ENCODE results near the gene NOXA1.
"Not testable (repeated sequence)": the region's sequence is repeated elsewhere in the genome, so short reads cannot be mapped to it uniquely, and the experiment has no call there.

The NOXA1 gene

GRCh38 chr9:137449081-137449844, 26.1 kb downstream of the NOXA1 start:
- intact Hi-C loops (cut with DNase I), result no loop called here
- peak in 5 of 10 donors; percentile 6 to 77 (median 71) for DNase-seq

GRCh38 chr9:137449931-137450538, 26.8 kb downstream of the NOXA1 start:
- peak in 5 of 10 donors; percentile 6 to 67 (median 46) for DNase-seq
- intact Hi-C loops (cut with DNase I), result no loop called here

GRCh38 chr9:137450539-137451222, 27.5 kb downstream of the NOXA1 start:
- intact Hi-C loops (cut with DNase I), result not testable (repeated sequence)
- peak in 5 of 10 donors; percentile 1 to 15 (median 7) for DNase-seq

- intact Hi-C loops (cut with DNase I), result not testable (repeated sequence)
- DNase-seq, result peak in 4 of 10 donors; percentile 0 to 29 (median 5)
Measured at GRCh38 chr9:137451264-137452005, 28.2 kb downstream of the NOXA1 start.

GRCh38 chr9:137452006-137452760, 29.0 kb downstream of the NOXA1 start:
- DNase-seq, result peak in 4 of 10 donors; percentile 6 to 73 (median 49)
- intact Hi-C loops (cut with DNase I), result no loop called here

GRCh38 chr9:137452761-137453642, 29.8 kb downstream of the NOXA1 start:
- intact Hi-C loops (cut with DNase I), result no loop called here
- peak in 8 of 10 donors; percentile 7 to 84 (median 18) for DNase-seq

- DNase-seq, result peak in 8 of 10 donors; percentile 10 to 91 (median 46)
- intact Hi-C loops (cut with DNase I), result no loop called here
Measured at GRCh38 chr9:137453643-137454081, 30.5 kb downstream of the NOXA1 start.

GRCh38 chr9:137454145-137454596, 31.0 kb downstream of the NOXA1 start:
- intact Hi-C loops (cut with DNase I), result no loop called here
- DNase-seq, result peak in 8 of 10 donors; percentile 8 to 79 (median 18)

GRCh38 chr9:137454597-137455358, 31.6 kb downstream of the NOXA1 start:
- intact Hi-C loops (cut with DNase I), result no loop called here
- peak in 8 of 10 donors; percentile 8 to 85 (median 23) for DNase-seq

- intact Hi-C loops (cut with DNase I), result no loop called here
- peak in 7 of 10 donors; percentile 5 to 79 (median 23) for DNase-seq
Measured at GRCh38 chr9:137455359-137455991, 32.3 kb downstream of the NOXA1 start.

- DNase-seq, result peak in 6 of 10 donors; percentile 3 to 32 (median 14)
Measured at GRCh38 chr9:137456061-137456863, 33.1 kb downstream of the NOXA1 start.

GRCh38 chr9:137456864-137457405, 33.7 kb downstream of the NOXA1 start:
- intact Hi-C loops (cut with DNase I), result no loop called here
- DNase-seq, result peak in 6 of 10 donors; percentile 4 to 81 (median 40)

More at GRCh38 chr9:137456061-137456863, 33.1 kb downstream of the NOXA1 start:
- intact Hi-C loops (cut with DNase I), result no loop called here

- DNase-seq, result peak in 8 of 10 donors; percentile 14 to 86 (median 29)
- intact Hi-C loops (cut with DNase I), result no loop called here
Measured at GRCh38 chr9:137457406-137458193, 34.4 kb downstream of the NOXA1 start.

- intact Hi-C loops (cut with DNase I), result no loop called here
- peak; percentile 50 to 96 (median 82) for DNase-seq
Measured at GRCh38 chr9:137458194-137459151, 35.3 kb downstream of the NOXA1 start.
